Stimulated activated naive CD8-positive, alpha-beta T cell treated with anti-CD3 and anti-CD28 coated beads, Interleukin-15, Interleukin-2, amounts not matched to agents 100 ng/mL and 50 ng/mL, for 24 hours (primary cell): ENCODE results near the gene C4orf50.

Experiments used
- H3K27ac Mint-ChIP-seq: one replicate; pipeline ENCODE4 v1.8.0; 2021; ENCODE audit warnings: mild to moderate bottlenecking, mixed read lengths
- H3K27me3 Mint-ChIP-seq: one replicate; pipeline ENCODE4 v1.8.0; 2021; ENCODE audit warnings: mixed read lengths
- H3K36me3 Mint-ChIP-seq: one replicate; pipeline ENCODE4 v1.8.0; 2021; ENCODE audit warnings: low read depth, mixed read lengths
- H3K4me1 Mint-ChIP-seq: one replicate; pipeline ENCODE4 v1.8.0; 2021; ENCODE audit warnings: low read depth, mixed read lengths
- H3K4me3 Mint-ChIP-seq: one replicate; pipeline ENCODE4 v1.8.0; 2021; ENCODE audit warnings: mild to moderate bottlenecking, mixed read lengths
- H3K9me3 Mint-ChIP-seq: one replicate; pipeline ENCODE4 v1.8.0; 2021; ENCODE audit warnings: mixed read lengths

The C4orf50 gene

GRCh38 chr4:6018331-6018730 is at the start of gene C4orf50:
Gene C4orf50 (minus strand): TSS chr4:6018431.
- Mint-ChIP-seq H3K27ac (no peak within 1 kb of the TSS), H3K9me3 (no peaks in the 10 kb centered on the region), H3K4me1 (no peaks in the 10 kb centered on the region), H3K27me3 (peaks cover 4% of the 10 kb centered on the region), H3K4me3 (no peak within 1 kb of the TSS), H3K36me3 (no peaks in the 10 kb centered on the region)

GRCh38 chr4:6065934-6066590 is 47.8 kb upstream of the C4orf50 start:
- Mint-ChIP-seq H3K27me3 (no peaks in the 10 kb centered on the region), H3K4me3 (no peak overlapping the region), H3K9me3 (no peaks in the 10 kb centered on the region), H3K27ac (no peak overlapping the region), H3K4me1 (no peaks in the 10 kb centered on the region), H3K36me3 (peaks cover 4% of the 10 kb centered on the region)

GRCh38 chr4:6065166-6065565 is 46.9 kb upstream of the C4orf50 start:
- H3K27me3 Mint-ChIP-seq = no peaks in the 10 kb centered on the region
- peaks cover 10% of the 10 kb centered on the region for H3K36me3 Mint-ChIP-seq
- peaks cover 3% of the 10 kb centered on the region for H3K9me3 Mint-ChIP-seq
- H3K4me1 Mint-ChIP-seq = no peaks in the 10 kb centered on the region
- no peak overlapping the region for H3K27ac Mint-ChIP-seq
- H3K4me3 Mint-ChIP-seq = no peak overlapping the region

GRCh38 chr4:6064383-6064782 is 46.2 kb upstream of the C4orf50 start:
- Mint-ChIP-seq H3K27me3 (no peaks in the 10 kb centered on the region), H3K36me3 (peaks cover 13% of the 10 kb centered on the region), H3K27ac (no peak overlapping the region), H3K4me1 (no peaks in the 10 kb centered on the region), H3K4me3 (no peak overlapping the region), H3K9me3 (peaks cover 7% of the 10 kb centered on the region)

GRCh38 chr4:6063684-6064083 is 45.5 kb upstream of the C4orf50 start:
- H3K36me3 Mint-ChIP-seq = peaks cover 13% of the 10 kb centered on the region
- no peaks in the 10 kb centered on the region for H3K4me1 Mint-ChIP-seq
- H3K27ac Mint-ChIP-seq = no peak overlapping the region
- H3K9me3 Mint-ChIP-seq = peaks cover 7% of the 10 kb centered on the region
- no peaks in the 10 kb centered on the region for H3K27me3 Mint-ChIP-seq
- no peak overlapping the region for H3K4me3 Mint-ChIP-seq

- H3K4me3 Mint-ChIP-seq = no peak overlapping the region
- H3K4me1 Mint-ChIP-seq = no peaks in the 10 kb centered on the region
- no peaks in the 10 kb centered on the region for H3K27me3 Mint-ChIP-seq
- peaks cover 19% of the 10 kb centered on the region for H3K36me3 Mint-ChIP-seq
- H3K27ac Mint-ChIP-seq = no peak overlapping the region
- peaks cover 12% of the 10 kb centered on the region for H3K9me3 Mint-ChIP-seq
Observed at GRCh38 chr4:6062133-6062532, 43.9 kb upstream of the C4orf50 start.

- H3K27ac Mint-ChIP-seq = no peak overlapping the region
- peaks cover 22% of the 10 kb centered on the region for H3K36me3 Mint-ChIP-seq
Observed at GRCh38 chr4:6059375-6059805, 41.2 kb upstream of the C4orf50 start.

GRCh38 chr4:6058531-6059374 is 40.5 kb upstream of the C4orf50 start:
- Mint-ChIP-seq H3K36me3 (peaks cover 22% of the 10 kb centered on the region), H3K9me3 (peaks cover 15% of the 10 kb centered on the region), H3K4me1 (no peaks in the 10 kb centered on the region), H3K27me3 (no peaks in the 10 kb centered on the region), H3K4me3 (no peak overlapping the region), H3K27ac (no peak overlapping the region)

More at GRCh38 chr4:6059375-6059805, 41.2 kb upstream of the C4orf50 start:
- H3K9me3 Mint-ChIP-seq = peaks cover 15% of the 10 kb centered on the region
- H3K4me3 Mint-ChIP-seq = no peak overlapping the region
- H3K4me1 Mint-ChIP-seq = no peaks in the 10 kb centered on the region
- no peaks in the 10 kb centered on the region for H3K27me3 Mint-ChIP-seq

- Mint-ChIP-seq H3K27ac (no peak overlapping the region), H3K9me3 (peaks cover 15% of the 10 kb centered on the region), H3K4me3 (no peak overlapping the region), H3K4me1 (no peaks in the 10 kb centered on the region), H3K27me3 (no peaks in the 10 kb centered on the region), H3K36me3 (peaks cover 22% of the 10 kb centered on the region)
Observed at GRCh38 chr4:6056976-6057766, 38.9 kb upstream of the C4orf50 start.

- H3K27ac Mint-ChIP-seq = no peak overlapping the region
Observed at GRCh38 chr4:6055436-6055835, 37.2 kb upstream of the C4orf50 start.

GRCh38 chr4:6055030-6055429 is 36.8 kb upstream of the C4orf50 start:
- H3K9me3 Mint-ChIP-seq = peaks cover 11% of the 10 kb centered on the region
- H3K4me1 Mint-ChIP-seq = no peaks in the 10 kb centered on the region
- no peak overlapping the region for H3K27ac Mint-ChIP-seq
- H3K27me3 Mint-ChIP-seq = no peaks in the 10 kb centered on the region
- H3K36me3 Mint-ChIP-seq = peaks cover 11% of the 10 kb centered on the region
- H3K4me3 Mint-ChIP-seq = no peak overlapping the region

More at GRCh38 chr4:6055436-6055835, 37.2 kb upstream of the C4orf50 start:
- H3K27me3 Mint-ChIP-seq = no peaks in the 10 kb centered on the region
- no peak overlapping the region for H3K4me3 Mint-ChIP-seq
- peaks cover 15% of the 10 kb centered on the region for H3K9me3 Mint-ChIP-seq
- H3K4me1 Mint-ChIP-seq = no peaks in the 10 kb centered on the region
- peaks cover 15% of the 10 kb centered on the region for H3K36me3 Mint-ChIP-seq

GRCh38 chr4:6054162-6054922 is 36.1 kb upstream of the C4orf50 start:
- Mint-ChIP-seq H3K27me3 (no peaks in the 10 kb centered on the region), H3K36me3 (peaks cover 9% of the 10 kb centered on the region), H3K4me1 (no peaks in the 10 kb centered on the region), H3K4me3 (no peak overlapping the region), H3K27ac (no peak overlapping the region), H3K9me3 (peaks cover 9% of the 10 kb centered on the region)

- Mint-ChIP-seq H3K4me1 (no peaks in the 10 kb centered on the region), H3K27ac (no peak overlapping the region), H3K4me3 (no peak overlapping the region)
Observed at GRCh38 chr4:6052679-6053078, 34.4 kb upstream of the C4orf50 start.

GRCh38 chr4:6050551-6050950 is 32.3 kb upstream of the C4orf50 start:
- H3K27me3 Mint-ChIP-seq = no peaks in the 10 kb centered on the region
- H3K4me1 Mint-ChIP-seq = no peaks in the 10 kb centered on the region
- H3K9me3 Mint-ChIP-seq = no peaks in the 10 kb centered on the region
- no peak overlapping the region for H3K4me3 Mint-ChIP-seq
- no peak overlapping the region for H3K27ac Mint-ChIP-seq
- no peaks in the 10 kb centered on the region for H3K36me3 Mint-ChIP-seq

More at GRCh38 chr4:6052679-6053078, 34.4 kb upstream of the C4orf50 start:
- Mint-ChIP-seq H3K27me3 (no peaks in the 10 kb centered on the region), H3K9me3 (peaks cover 3% of the 10 kb centered on the region), H3K36me3 (peaks cover 3% of the 10 kb centered on the region)
